LHCN-M2 (cell line): ENCODE data around the gene PCNT. TPM values are rescaled to one million over a fixed set of nuclear protein-coding genes. Genes with fewer than 3 reads are reported as not detected.

Source experiments
- DNase-seq: peaks from one replicate; pipeline ENCODE4 v3.0.0-alpha.2; 2012; ENCODE audit warnings: low read depth
- total RNA-seq: library from RNA; depleted of rRNA; stranded (reverse); fragments of >200 nt; gene quantifications from 2 replicates; pipeline ENCODE4 v1.2.3, GENCODE V29; 2014

Gene PCNT
- total RNA-seq, 1 experiment from 2014 or later: 35.8 TPM

DNA sequence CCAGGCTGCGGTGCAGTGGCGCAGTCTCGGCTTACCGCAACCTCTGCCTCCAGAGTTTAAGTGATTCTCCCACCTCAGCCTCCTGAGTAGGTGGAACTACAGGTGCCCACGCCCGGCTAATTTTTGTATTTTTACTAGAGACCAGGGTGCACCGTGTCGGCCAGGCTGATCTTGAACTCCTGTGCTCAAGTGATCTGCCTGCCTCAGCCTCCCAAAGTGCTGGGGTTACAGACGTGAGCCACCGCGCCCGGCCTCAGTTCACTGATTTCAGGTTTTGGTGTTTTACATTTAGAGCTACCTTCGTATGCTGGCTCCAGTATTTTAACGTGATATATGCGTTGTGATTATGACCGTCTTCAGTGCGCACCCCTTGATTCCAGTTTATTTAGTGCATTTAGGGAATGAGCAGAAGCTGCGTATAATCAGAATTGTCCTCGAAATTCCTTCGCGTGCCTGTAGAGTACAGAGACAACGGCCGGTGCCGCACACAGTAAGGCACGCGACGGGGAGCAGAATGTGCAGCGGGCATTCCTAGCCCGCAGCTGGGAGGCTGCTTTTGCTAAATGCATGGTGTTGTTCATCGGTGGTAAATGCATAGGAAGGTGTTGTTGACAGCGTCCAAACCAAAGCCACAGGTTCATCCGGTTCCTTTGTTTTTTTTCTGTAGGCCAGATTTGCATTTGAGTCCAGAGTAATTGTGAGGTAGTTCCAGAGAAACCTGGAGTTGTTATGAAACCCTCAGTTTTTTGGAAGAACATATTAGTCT lies 85.9 kb downstream of the PCNT start:
- DNase-seq: no peak

DNA sequence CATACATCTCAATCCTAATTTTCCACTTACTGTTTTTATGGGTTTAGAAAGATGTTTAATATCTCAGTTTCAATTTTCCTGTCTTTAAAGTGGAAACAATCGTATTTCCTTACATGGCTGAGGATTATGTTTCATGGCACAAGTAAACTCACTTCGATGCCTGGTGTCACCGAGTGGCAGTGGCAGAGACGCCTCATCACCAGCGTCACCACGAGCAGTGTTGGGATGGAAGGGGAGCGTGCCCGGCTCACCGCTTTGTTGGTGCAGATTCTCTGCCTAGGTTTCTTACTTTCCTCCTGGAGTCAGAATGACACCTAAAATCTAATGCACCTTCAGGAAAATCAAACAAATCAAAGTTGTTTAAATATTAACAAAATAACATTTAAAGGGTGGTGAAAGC lies 86.6 kb downstream of the PCNT start:
- DNase-seq: no peak

DNA sequence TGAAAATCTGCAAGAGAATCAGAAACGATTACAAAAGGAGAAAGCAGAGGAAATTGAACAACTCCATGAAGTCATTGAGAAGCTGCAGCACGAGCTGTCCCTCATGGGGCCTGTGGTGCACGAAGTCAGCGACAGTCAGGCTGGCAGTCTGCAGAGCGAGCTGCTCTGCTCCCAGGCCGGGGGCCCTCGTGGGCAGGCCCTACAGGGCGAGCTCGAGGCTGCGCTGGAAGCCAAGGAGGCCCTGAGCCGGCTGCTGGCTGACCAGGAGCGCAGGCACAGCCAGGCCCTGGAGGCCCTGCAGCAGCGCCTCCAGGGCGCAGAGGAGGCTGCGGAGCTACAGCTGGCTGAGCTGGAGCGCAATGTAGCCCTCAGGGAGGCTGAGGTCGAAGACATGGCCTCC lies 87.3 kb downstream of the PCNT start:
- no peak for DNase-seq

DNA sequence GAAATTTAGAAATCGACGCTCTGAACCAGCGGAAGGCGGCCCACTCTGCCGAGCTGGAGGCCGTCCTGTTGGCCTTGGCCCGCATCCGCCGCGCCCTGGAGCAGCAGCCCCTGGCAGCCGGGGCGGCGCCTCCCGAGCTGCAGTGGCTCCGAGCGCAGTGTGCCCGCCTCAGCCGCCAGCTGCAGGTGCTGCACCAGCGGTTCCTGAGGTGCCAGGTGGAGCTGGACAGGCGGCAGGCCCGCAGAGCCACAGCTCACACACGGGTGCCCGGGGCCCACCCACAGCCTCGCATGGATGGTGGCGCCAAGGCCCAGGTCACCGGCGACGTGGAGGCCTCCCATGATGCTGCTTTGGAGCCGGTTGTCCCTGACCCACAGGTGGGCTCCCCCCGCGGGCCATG lies 87.7 kb downstream of the PCNT start:
- no peak for DNase-seq

DNA sequence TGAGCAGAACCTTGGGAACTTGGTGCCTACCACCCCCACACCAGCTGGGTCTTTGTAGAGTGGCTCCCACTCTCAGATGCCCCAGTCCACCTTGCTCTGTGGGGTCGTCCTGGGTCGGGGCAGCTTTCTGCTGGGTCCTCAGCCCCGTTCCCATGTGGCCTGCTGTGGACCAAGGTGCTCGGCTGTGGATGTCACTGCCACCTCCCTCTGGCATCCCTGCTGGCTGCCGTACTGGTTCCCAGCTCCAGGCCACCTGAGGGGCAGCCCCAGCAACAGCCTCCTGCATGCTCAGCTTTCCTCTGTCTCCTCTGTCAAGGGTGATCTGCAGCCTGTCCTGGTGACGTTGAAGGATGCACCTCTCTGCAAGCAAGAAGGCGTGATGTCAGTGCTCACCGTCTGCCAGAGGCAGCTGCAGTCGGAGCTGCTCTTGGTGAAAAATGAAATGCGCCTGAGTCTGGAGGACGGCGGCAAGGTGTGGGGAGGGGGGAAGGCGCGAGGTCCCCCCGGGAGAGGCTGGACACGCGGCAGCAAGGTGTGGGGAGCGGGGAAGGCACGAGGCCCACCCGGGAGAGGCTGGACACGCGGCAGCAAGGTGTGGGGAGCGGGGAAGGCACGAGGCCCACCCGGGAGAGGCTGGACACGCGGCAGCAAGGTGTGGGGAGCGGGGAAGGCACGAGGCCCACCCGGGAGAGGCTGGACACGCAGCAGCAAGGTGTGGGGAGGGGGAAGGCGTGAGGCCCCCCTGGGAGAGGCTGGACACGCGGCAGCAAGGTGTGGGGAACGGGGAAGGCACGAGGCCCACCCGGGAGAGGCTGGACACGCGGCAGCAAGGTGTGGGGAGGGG lies 88.8 kb downstream of the PCNT start:
- no peak for DNase-seq

DNA sequence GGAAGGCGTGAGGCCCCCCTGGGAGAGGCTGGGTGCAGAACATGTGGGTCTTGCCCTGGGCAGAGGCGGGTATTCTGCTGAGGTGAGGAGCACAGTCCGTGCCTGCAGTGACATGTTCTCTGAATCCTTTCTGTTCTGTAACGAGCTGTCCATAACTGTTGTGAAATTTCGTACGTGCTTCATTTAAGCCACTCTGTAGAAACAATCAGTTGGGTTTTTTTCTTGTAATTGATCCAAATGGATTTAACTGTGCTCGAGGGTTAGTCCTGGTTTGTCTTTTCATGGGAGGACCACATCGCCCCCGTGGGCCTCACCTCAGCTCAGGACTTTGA lies 89.4 kb downstream of the PCNT start:
- DNase-seq: no peak

DNA sequence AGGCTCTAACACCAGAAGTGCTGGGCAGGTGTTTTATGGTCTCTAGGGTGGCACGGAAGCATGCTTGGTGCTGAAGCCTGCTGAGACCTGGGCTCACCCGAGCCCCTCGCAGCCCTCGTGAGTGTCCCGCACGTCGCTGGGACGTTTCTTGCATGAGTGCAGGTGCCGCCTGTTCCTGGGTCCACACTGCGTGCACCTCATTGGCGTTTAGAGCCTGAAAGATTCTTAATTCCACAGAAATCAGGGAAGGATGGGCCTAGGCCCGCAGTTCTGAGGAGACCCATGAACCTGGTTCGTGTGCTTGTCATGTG lies 91.0 kb downstream of the PCNT start:
- DNase-seq: no peak

DNA sequence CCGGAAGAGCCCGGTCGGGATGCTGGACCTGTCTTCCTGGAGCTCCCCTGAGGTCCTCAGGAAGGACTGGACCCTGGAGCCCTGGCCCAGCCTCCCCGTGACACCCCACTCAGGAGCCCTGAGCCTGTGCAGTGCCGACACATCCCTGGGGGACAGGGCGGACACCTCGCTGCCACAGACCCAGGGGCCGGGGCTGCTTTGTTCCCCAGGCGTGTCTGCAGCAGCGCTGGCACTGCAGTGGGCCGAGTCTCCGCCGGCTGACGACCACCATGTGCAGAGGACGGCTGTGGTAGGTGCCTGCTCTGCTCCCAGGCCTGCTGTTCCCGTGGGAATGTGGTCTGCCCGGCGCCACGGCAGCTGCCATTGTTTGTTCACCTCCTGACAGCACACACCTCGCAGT lies 92.6 kb downstream of the PCNT start:
- DNase-seq: no peak

DNA sequence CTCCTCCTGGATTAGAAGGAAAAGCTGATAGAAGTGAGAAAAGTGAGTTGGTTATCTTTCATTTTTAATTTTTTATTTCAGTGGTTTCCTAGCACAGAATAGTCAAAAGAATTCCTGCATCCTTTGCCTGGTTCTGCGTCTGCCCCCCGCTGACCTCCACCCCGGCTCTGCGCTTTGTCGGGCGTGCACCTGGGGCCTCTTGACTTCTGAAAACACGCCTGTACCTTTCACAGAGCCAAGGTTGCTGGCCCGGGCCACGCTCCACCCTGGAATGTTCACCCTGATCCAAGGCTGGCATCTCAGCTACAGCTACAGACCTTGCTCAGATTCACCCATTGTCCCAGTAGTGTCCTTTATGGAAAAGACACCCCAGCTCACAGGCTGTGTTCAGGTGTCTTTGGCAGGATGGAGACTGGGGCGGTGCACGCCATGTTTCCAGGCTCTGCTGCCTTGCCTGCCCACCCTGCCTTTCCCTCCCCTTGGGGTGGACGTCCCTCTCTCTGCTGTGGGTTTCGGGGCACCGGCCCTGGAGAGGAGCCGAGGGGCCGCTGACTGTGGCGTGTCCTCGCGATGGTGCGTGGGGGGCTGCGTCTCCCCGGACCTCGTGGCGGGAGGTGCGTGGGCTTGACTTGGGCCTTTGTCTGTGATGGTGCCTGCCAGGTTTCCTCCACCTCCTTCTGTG lies 94.5 kb downstream of the PCNT start:
- no peak for DNase-seq

DNA sequence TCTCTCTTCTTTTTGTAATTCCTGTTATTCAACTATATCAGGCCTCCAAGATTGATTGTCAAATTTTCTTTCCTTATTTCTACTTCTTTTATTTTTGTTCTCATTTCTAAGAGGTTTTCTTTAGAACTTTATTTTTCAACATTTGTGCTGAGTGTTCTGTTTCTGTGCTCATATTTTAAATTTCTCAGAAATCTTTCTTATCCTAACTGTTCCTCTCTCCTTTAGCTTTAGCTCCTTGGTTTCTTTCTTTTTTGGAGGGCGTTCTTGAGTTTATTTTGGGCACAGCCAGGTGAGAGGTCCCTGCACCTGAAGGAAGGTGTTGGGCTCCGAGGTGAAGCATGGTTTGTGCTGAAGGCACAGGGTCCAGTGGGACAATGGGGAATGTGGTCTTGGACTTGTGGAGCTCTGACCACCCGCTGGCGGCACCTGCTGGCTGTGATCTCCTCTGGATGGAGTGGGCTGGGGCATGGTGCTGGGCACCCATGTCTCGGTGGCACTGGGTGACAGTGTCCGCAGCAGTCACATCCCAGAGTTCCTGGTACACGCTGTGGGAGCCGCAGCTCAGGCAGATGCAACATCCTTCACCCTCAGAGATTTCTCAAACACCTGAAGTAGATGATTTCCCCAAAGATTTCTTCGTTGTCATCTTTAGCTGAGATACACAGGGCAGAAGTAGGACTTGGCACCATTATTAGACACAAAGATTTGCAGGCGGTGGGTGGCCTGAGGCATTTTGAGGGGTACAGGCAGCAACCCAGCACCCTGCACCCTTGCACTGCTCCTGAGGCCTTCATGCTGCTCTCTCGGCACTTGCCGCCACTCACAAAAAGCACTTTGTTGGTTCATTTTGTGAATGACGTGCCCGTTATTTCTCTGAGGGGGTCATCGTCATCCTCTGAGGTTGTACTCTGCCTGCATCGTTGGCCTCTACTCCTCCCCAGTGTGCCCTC lies 96.6 kb downstream of the PCNT start:
- no peak for DNase-seq

DNA sequence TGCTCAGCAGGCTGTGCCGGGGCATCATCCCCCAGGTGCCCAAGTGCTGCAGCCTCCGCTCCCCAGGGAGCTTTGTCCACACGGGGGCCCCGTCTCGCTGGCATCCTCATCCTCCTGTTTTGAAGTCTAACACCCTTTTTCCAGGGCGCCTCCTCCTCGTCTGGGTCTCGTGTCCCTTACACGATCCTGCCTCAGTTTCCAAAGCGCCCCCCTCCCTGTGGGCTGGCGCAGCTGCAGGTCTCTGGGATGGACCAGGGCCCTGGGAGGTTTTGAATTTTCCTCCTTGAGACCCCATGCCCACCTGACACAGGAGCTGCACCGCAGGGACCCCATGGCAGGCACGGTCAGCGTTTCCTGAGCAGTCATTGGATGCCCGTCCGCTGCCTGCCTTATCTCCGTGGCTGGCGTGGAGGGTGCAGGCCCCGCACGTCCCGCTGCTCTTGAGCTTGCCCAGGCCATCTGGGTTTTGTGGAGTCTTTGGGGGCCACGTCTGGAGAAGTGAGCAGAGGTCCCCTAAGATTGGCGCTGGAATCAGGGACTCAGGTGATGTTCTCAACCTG lies 97.3 kb downstream of the PCNT start:
- no peak for DNase-seq

DNA sequence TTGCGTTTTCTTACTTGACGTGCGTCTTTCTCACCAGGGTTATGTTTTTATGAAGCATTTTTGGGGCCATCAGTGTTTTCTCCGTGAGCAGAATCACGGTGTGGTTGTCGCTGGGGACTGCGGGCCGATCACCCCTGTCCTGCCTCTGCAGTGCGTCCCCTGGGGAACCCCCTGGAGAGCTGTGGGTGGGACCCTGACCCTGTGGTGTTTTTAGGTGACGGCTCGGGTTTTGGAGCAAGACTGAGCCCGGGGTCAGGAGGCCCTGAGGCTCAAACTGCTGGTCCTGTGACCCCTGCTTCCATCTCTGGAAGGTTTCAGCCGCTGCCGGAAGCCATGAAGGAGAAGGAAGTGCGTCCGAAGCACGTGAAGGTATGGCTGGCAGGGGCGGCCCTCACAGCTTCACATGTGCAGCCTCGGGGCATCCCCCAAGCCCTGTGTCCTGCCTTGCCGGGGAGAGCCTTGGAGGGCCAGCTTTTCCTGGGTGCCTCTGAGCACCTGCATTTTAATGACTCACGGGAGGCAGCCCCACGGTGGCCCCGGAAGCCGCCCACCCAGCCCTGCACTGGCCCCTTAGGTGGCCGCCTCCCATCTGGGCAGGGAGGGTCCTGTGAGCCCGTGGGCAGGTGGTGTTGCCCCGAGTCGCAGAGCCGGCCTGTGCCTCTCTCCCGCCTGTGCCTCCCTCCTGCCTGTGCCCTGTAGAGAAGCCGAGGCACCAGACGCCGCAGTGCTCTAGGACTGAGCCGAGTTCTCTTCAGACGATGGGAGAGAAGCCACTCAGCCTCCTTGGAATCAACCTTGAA lies 98.0 kb downstream of the PCNT start:
- no peak for DNase-seq

DNA sequence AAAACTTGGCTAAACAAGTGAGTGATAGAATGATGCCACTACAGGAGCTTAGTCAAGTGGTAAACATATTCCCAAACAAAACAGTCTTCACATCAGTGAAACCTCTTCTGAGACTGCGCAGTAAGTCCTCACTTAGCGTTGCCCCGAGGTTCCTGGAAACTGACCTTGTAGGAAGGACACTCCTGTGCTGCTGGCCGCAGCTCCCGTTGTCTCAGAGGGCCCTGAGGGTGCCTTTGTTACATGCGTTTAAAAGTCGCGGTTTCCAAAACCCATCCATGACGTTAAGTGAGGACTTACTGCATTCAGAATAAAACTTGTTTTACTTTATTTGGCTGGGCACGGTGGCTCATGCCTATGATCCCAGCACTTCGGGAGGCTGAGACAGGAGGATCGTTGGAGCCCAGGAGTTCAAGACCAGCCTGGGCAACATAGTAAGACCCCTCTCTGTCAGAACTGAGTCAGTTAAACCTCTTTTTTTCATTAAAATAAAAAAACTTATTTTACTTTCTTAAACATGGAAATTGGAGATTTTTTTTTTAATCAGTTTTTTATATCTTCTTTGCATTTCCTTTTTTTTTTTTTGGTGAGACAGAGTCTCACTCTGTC lies 98.8 kb downstream of the PCNT start:
- no peak for DNase-seq

DNA sequence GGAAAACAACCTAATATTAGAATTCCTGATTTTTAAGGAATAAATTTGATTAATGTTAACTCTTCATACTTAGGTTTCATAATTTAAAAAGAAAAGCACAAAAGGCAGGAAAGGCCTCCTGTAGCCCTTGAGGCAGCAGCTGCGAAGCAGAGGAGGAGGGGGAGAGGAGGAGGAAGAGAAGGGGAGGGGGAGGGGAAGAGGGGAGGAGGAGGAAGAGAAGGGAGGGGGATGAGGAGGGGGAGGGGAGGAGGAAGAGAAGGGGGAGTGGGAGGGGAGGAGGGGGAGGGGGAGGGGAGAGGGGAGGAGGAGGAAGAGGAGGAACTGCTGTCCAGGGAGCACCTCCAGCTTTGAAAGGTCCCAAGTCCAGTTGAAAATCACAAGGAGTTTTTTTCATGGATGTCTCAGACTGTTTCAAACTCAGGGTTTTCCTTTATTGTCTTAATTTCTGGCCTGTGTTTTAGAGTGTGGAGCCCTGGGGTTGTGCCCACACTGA lies 99.6 kb downstream of the PCNT start:
- DNase-seq: no peak

DNA sequence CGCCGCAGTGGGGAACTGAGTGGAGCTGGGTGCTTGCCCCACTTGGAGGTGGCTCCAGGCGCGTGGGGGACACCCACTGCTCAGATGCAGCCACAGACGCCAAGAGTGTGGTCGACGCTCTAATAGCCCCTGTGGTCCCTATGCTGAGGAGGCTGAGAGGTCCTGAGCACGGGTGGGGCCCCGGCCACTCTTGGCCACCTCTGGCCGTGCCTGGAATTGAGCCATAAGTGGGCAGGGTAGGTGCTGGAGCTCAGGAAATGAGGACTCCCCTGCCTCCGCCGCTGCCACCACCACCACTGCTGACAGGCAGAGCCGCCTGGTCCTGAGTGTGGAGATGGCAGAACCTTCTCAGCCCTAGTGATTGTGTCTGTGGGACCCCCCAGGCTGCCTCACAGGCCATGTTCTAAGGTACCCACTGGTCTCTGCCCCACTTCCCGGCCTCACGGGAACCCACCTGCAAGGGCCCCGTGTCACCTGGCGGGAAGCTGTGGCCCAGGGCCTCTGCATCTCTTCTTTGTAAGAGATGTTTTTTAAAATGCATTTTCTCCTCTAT lies 100.2 kb downstream of the PCNT start:
- DNase-seq: no peak

DNA sequence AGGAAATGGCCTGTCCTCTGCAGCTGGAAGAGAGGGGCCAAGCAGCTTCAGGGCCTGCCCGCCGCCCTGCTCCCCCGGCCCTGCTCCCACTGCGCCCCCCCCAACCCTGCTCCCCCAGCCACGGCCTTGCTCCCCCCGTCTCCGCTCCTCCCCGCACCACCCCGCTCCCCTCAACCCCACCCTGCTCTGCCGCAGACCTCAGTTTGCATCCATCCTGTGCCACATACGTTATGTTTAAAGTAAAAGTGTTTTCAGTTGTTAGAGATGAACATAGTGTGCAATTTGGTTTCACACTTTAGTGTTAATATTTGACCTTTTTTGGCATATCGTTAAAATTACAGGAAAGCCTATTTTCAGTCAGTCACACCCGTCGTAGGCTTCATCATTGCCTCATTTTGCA lies 100.7 kb downstream of the PCNT start:
- no peak for DNase-seq

DNA sequence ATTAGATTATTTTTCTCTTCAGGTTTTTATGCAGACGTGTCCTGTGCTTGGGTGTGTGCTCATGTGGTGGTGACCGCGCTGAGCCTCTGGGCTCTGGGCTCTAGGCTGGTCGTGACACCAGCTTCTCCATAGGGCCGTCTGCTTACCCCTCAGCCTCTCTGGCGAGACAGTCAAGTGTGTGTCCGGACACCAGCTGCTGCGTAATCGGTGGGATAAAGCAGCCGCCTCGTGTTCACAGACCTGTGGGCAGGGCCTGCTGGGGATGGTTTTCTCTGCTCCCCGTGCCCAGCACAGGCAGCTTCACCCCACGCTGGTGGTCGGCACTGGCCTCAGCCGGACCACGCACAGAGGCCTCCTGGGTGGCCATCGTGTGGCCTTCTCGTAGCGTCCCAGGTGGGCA lies 101.1 kb downstream of the PCNT start:
- DNase-seq: no peak

DNA sequence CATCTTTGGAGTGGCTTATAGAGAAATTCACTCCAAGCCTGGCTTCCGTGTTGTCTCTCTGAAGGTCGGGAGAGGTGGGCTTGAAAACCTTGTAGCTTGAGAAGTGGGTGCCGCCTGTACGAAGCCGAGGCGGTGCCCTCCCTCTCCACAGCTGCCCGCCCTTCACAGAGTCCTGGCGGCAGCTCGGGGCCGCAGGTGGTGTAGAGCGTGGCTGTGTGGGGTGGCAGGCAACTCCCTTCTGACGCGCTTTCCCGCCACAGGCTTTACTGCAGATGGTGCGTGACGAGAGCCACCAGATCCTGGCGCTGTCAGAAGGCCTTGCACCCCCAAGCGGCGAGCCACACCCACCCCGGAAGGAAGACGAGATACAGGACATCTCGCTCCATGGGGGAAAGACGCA lies 101.6 kb downstream of the PCNT start:
- no peak for DNase-seq

DNA sequence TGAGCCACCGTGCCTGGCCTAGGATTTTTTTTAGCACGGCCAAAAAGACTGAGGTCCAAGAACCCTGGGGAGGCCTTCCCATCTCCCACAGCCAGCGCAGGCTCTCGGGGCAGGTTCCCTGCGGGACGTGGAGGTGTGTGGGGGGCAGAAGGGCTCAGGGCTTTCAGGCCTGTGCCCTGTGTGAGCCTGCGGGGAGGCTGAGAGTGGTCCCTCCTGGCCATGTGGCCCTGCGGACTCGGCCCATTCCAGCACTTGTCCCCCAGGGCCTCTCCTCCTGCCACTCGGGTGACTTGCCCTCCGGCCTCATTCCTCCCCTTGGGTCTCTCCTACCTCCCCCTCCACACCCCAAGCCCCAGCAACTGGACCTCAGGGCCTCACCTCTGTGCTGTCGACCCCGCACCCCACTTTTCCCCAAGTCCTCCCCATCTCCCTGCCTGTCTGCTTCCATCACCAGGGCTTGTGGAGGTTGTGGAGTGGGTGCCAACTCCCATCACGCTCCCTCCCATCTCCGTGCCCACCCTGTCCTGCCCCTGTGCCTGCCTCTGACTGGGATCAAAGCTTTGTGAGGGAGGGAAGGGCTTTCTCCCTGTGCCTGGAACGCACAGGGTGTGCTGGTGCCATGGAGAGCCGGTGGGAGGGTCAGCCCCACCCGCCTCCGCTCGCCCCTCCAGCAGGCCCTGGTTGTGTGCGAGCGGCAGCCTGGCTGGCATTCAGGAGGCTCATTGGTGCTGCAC lies 102.5 kb downstream of the PCNT start:
- no peak for DNase-seq
